Ishikawa (cell line): ENCODE results near the gene STAG2.

ENCODE experiments used
- CEBPB ChIP-seq: IDR thresholded peaks from 2 replicates; pipeline ENCODE4 v1.6.1; 2012
- CREB1 ChIP-seq: IDR thresholded peaks from 2 replicates; pipeline ENCODE4 v1.6.1; 2012; ENCODE audit warnings: low read depth
- EGR1 ChIP-seq: IDR thresholded peaks from 2 replicates; pipeline ENCODE4 v1.6.1; 2012
- EP300 ChIP-seq: IDR thresholded peaks from 2 replicates; pipeline ENCODE4 v1.6.1; 2012; ENCODE audit warnings: borderline replicate concordance
- FOXM1 ChIP-seq: IDR thresholded peaks from 2 replicates; pipeline ENCODE4 v1.6.1; 2012; ENCODE audit warnings: low read depth, borderline replicate concordance
- NFIC ChIP-seq: IDR thresholded peaks from 2 replicates; pipeline ENCODE4 v1.6.1; 2012
- RAD21 ChIP-seq: IDR thresholded peaks from 2 replicates; pipeline ENCODE4 v1.6.1; 2012; ENCODE audit warnings: low read depth
- TAF1 ChIP-seq: IDR thresholded peaks from 2 replicates; pipeline ENCODE4 v1.6.1; 2012; ENCODE audit warnings: low read depth, mild to moderate bottlenecking
- TCF12 ChIP-seq: IDR thresholded peaks from 2 replicates; pipeline ENCODE4 v1.6.1; 2012; ENCODE audit warnings: low read depth
- TEAD4 ChIP-seq: IDR thresholded peaks from 2 replicates; pipeline ENCODE4 v1.6.1; 2012
- USF1 ChIP-seq: IDR thresholded peaks from 2 replicates; pipeline ENCODE4 v1.6.1; 2012
- YY1 ChIP-seq: IDR thresholded peaks from 2 replicates; pipeline ENCODE4 v1.6.1; 2012; ENCODE audit warnings: low read depth
- ZBTB7A ChIP-seq: IDR thresholded peaks from 2 replicates; pipeline ENCODE4 v1.6.1; 2012; ENCODE audit warnings: low read depth
- TF ChIP-seq, protein P1 (sequence below): IDR thresholded peaks from 2 replicates; pipeline ENCODE4 v1.6.1; 2012; ENCODE audit warnings: low read depth, mild to moderate bottlenecking
- TF ChIP-seq, protein P2 (sequence below): IDR thresholded peaks from 2 replicates; pipeline ENCODE4 v1.6.1; 2012

Gene STAG2

GRCh38 chrX:123967497-123967896, 6.0 kb downstream of the STAG2 start:
- TF ChIP-seq RAD21 (no peak), ZBTB7A (no peak), YY1 (no peak), CREB1 (no peak), TAF1 (no peak)
- TF ChIP-seq, protein P1, sequence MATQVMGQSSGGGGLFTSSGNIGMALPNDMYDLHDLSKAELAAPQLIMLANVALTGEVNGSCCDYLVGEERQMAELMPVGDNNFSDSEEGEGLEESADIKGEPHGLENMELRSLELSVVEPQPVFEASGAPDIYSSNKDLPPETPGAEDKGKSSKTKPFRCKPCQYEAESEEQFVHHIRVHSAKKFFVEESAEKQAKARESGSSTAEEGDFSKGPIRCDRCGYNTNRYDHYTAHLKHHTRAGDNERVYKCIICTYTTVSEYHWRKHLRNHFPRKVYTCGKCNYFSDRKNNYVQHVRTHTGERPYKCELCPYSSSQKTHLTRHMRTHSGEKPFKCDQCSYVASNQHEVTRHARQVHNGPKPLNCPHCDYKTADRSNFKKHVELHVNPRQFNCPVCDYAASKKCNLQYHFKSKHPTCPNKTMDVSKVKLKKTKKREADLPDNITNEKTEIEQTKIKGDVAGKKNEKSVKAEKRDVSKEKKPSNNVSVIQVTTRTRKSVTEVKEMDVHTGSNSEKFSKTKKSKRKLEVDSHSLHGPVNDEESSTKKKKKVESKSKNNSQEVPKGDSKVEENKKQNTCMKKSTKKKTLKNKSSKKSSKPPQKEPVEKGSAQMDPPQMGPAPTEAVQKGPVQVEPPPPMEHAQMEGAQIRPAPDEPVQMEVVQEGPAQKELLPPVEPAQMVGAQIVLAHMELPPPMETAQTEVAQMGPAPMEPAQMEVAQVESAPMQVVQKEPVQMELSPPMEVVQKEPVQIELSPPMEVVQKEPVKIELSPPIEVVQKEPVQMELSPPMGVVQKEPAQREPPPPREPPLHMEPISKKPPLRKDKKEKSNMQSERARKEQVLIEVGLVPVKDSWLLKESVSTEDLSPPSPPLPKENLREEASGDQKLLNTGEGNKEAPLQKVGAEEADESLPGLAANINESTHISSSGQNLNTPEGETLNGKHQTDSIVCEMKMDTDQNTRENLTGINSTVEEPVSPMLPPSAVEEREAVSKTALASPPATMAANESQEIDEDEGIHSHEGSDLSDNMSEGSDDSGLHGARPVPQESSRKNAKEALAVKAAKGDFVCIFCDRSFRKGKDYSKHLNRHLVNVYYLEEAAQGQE, result no peak
- TF ChIP-seq, protein P2, sequence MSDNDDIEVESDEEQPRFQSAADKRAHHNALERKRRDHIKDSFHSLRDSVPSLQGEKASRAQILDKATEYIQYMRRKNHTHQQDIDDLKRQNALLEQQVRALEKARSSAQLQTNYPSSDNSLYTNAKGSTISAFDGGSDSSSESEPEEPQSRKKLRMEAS, result no peak

DNA sequence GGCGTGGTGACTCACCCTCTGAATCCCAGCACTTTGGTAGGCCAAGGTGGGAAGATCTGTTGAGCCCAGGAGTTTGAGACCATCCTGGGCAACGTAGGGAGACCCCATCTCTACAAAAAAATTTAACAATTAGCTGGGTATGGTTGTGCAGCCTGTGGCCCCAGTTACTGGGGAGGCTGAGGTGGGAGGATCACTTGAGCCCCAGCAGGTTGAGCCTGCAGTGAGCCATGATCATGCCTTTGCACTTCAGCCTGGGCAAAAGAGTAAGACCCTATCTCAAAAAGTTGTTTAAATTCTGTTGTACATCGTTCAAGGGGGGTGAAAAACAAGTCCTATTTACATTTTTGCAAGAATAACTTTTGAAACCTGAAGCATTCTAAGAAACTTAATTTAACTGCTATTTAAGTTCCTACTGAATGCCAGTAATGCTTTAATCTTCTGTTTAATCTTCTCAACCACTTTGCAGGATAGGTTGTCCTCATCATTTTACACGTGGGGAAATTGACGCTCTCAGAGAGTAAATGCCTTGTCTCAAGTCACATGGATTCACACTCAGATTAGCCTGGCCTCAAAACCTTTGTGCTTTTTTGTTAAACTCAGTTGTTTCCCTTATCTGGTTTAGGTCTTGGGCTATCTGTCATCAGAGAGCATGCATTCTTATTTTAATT, 7.0 kb downstream of the STAG2 start:
- no peak for TF ChIP-seq CEBPB
- no peak for TF ChIP-seq FOXM1
- no peak for TF ChIP-seq TEAD4
- TF ChIP-seq YY1, result no peak
- no peak for TF ChIP-seq NFIC
- TF ChIP-seq, protein P1, result no peak
- no peak for TF ChIP-seq USF1
- TF ChIP-seq ZBTB7A, result no peak
- no peak for TF ChIP-seq RAD21
- TF ChIP-seq TCF12, result no peak

- TF ChIP-seq, protein P1, result no peak
- TF ChIP-seq TEAD4 (no peak), EGR1 (no peak), TCF12 (no peak), ZBTB7A (no peak), FOXM1 (no peak), YY1 (no peak), USF1 (no peak), NFIC (no peak), EP300 (no peak), CREB1 (no peak), CEBPB (no peak), RAD21 (no peak)
- TF ChIP-seq, protein P2, result no peak
Measured at GRCh38 chrX:123971982-123972381, 10.5 kb downstream of the STAG2 start.

- no peak for TF ChIP-seq TAF1
Measured at GRCh38 chrX:123973921-123974320, 12.4 kb downstream of the STAG2 start.

DNA sequence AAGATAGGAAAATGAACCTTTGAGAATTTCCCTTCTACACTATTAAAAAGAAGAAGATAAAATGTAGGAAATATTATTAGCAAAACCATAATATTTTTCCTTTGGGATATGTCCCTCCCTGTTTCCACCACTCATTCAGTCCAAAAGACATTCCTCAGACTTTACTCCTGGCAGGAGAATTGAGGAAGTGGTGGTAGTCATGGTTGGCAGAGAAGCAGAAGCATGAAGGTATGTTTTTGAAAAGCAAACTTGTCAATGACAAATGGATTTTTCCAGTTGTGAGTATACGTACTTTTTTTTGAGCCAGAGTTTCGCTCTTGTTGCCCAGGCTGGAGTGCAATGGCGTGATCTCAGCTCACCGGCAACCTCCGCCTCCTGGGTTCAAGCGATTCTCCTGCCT, 13.7 kb downstream of the STAG2 start:
- no peak for TF ChIP-seq RAD21
- TF ChIP-seq EP300, result no peak
- TF ChIP-seq TEAD4, result no peak
- TF ChIP-seq YY1, result no peak
- no peak for TF ChIP-seq USF1
- no peak for TF ChIP-seq TCF12
- TF ChIP-seq EGR1, result no peak
- TF ChIP-seq CEBPB, result no peak
- TF ChIP-seq CREB1, result no peak
- no peak for TF ChIP-seq ZBTB7A
- TF ChIP-seq, protein P2, result no peak
- TF ChIP-seq FOXM1, result no peak
- TF ChIP-seq TAF1, result no peak
- no peak for TF ChIP-seq NFIC
- TF ChIP-seq, protein P1, result no peak
